ENCODE measurements around the gene AZU1.
"Not testable (repeated sequence)": the region's sequence is repeated elsewhere in the genome, so short reads cannot be mapped to it uniquely, and the experiment has no call there.

Gene AZU1

DNA sequence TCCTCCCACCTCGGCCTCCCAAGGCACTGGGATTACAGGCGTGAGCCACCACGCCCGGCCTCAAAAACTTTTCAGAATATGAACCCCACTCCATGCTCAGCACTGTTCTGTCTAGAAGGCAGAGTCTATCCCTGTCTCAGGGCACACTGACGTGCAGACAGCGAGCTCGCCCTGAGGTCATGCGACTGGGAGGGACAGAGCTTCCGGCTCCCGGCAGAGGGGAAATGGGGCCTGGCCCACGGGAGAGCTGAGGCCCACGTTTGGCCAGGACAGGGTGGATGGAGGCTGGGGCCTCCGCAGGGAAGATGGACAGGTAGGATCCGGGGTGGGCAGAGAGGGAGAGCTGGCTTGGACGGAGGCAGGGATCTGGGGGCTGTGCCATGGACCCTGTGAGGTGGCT lies 2.8 kb upstream of the AZU1 start:
- in situ Hi-C loops (cut with HindIII; ENCODE audit: low sequenced_read_pairs): no loop called here

DNA sequence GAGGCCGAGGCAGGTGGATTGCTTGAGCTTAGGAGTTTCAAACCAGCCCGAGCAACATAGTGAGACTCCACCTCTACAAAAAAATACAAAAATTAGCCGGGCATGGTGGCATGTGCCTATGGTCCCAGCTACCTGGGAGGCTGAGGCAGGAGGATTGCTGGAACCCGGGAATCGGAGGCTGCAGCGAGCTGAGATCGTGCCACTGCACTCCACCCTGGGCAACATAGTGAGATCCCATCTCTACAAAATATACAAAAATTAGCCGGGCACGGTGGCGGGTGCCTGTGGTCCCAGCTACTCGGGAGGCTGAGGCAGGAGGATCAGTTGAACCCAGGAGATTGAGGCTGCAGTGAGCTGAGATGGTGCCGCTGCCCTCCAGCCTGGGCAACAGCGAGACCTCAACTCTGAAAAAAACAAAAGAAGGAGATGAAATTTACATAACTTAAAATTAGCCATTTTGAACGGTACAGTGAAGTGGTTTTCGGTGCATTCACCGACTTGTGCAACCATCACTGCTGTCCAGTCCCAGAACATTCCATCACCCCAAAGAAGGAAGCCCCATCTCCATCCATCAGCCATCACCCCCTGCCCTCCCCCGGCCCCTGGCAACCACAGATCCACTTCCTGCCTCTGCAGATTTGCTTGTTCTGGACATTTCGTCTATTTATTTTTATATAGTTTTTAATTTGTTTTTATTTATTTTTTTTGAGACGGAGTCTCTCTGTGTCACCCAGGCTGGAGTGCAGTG lies 1.6 kb upstream of the AZU1 start:
- in situ Hi-C loops (cut with HindIII; ENCODE audit: low sequenced_read_pairs): no loop called here

DNA sequence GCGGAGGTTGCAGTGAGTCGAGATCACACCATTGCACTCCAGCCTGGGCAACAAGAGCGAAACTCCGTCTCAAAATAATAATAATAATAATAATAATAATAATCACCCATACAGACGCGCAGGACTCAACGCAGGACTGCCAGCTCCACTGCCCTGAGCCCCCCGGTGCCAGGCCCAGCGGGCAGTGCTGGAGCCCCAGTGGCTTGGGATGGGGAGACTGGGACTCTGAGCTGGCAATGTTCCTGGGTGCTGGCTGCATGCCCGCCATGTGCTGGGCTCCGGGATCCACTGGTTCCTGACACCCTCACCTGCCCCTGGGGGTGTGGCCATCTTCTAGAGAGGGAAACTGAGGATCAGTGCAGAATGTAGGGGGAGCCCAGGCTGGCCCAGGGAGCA lies 325 bp upstream of the AZU1 start:
- in situ Hi-C loops (cut with HindIII; ENCODE audit: low sequenced_read_pairs): no loop called here

DNA sequence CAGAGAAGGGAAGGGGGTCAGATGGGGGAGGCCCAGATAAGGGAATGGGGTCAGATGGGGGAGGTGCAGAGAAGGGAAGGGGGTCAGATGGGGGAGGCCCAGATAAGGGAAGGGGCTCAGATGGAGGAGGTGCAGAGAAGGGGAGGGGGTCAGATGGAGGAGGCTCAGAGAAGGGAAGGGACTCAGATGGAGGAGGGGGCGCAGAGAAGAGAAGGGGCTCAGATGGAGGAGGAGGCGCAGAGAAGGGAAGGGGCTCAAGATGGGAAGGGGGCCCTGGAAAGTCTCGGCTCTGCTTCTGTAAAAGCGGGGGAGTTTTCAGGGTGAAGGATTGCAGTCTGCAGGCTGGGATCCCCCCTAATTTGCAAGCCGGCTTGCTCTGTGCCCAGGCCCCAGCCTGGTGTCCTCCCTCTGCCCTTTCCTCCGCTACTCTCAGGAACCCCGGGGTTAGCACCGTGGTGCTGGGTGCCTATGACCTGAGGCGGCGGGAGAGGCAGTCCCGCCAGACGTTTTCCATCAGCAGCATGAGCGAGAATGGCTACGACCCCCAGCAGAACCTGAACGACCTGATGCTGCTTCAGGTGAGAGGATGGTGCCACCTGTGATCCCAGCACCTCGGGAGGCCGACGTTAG lies 1.6 kb downstream of the AZU1 start:
- in situ Hi-C loops (cut with HindIII; ENCODE audit: low sequenced_read_pairs): no loop called here

DNA sequence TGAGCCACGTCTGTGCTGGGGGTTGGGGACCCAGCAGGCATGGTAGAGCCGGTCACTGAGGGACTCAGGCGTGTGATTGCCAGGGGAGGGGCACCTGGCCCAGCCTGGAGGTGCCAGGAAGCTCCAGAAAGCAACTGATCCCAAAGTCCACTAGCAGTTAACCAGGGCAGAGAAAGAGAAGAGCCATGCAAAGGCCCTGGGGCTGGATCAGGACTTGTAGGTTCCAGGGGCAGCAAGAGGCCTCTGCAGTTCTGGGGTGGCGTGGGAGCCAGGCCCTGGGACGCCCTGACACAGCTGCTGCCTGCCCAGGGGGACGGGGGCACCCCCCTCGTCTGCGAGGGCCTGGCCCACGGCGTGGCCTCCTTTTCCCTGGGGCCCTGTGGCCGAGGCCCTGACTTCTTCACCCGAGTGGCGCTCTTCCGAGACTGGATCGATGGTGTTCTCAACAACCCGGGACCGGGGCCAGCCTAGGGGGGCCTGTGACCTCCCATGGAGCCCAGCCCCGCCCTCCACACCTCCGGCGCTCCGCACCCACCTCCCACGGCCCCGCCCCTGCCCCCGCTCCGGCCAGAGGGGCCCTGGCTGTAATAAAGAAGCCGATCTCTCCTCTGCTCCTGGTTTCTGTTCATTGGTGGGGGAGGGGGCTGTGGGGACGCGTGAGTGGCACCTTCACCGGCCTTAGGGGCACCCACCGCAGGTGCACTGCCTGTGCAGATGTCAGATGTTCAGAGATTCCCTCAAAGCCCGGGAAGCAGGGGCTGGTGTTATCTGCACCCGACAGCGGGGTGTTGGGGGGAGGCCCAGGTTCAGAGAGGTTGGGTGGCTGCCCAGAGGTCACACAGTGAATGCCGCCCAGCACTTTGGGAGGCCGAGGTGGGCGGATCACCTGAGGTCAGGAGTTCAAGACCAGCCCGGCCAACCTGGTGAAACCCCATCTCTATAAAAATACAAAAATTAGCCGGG lies 4.1 kb downstream of the AZU1 start:
- in situ Hi-C loops (cut with HindIII; ENCODE audit: low sequenced_read_pairs): no loop called here

DNA sequence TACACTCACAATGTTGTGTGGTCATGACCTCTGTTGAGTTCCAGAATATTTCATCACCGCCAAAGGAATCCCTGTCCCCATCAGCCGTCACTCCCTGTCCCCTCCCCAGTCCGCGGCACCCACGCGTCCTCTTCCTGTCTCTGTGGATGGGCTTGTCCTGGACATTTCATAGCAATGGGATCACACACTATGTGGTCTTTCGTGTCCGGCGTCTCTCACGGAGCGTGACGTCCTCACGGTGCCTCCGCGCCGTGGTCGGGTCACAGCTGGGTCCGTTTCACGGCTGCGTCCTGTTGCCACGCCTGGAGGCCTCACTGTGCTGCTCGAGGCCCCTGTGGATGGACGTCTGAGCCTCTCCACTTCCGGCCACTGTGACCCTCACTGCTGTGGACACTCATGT lies 6.6 kb downstream of the AZU1 start:
- in situ Hi-C loops (cut with HindIII; ENCODE audit: low sequenced_read_pairs): no loop called here

DNA sequence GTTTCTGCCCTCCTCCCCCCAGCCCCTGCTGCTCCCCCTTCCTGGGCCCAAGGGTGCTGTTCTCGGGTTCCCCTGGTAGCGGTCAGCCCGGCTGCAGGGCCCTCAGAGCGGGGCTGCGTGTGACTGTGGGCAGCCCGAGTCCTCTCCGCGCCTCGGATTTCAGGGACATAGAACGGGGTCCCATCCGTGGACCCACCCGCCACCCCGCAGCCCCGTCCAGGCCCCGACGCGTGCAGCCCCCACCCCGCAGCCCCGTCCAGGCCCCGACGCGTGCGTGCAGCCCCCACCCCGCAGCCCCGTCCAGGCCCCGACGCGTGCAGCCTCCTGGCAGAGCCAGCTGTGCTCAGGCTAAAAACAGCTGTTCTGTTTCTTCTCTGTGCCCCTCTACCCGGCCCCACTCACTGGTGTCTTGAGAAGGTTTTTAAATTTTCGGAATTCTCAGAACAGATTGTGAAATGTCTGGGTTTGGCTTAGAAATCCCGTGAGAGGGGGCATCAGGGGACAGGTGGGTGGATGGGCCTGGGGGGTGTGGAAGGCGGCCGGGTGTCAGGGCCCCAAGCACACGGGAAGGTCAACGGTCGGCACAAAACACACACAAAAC lies 7.7 kb downstream of the AZU1 start:
- in situ Hi-C loops (cut with HindIII; ENCODE audit: low sequenced_read_pairs): no loop called here

DNA sequence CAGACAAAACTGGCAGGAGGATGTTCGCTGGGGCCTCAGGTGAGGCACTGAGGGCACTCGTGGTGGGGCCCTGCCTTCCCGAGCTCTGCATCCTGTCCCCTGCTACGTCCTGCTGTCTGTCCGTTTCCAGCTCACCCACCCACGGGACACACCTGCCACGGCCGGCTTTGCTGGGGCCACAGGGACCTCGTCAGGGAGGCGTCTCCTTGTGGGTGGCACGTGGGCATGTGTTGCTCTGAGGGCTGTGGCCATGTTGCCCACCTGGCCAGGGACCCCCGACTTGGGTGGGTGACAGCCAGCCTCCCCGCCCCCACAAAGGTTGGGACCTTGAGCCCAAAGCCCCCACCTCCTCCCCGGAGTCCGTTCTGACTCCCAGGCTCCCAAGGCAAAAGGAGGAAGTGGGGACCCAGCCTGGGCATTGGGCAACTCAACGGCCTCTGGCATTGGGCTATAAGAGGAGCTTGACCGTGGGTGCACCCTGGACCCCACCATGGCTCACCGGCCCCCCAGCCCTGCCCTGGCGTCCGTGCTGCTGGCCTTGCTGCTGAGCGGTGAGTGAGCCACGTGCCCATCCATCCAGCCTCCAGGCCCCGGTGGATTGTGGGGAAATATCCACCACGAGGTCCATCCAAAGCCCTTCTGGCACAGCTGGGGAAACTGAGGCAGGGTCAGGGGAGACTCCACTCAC lies 13.0 kb downstream of the AZU1 start, which contains the start of gene PRTN3:
Gene PRTN3, plus strand, starts transcription at position 481 of the 688 bp plus-strand sequence. Its CDS starts 10 bp downstream, at position 491.
- in situ Hi-C loops (cut with HindIII; ENCODE audit: low sequenced_read_pairs): no loop called here

DNA sequence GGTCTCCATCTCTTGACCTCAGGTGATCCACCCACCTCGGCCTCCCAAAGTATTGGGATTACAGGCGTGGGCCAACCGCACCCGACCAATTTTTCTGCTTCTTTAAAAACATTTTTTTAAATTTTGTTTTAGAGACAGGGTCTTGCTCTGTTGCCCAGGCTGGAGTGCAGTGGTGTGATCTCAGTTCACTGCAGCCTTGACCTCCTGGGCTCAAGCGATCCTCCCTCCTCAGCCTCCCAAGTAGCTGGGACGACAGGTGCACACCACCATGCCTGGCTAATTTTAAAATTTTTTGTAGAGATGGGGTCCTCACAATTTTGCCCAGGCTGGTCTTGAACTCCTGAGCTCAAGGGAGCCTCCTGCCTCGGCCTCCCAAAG lies 15.2 kb downstream of the AZU1 start:
- in situ Hi-C loops (cut with HindIII; ENCODE audit: low sequenced_read_pairs): not testable (repeated sequence)

DNA sequence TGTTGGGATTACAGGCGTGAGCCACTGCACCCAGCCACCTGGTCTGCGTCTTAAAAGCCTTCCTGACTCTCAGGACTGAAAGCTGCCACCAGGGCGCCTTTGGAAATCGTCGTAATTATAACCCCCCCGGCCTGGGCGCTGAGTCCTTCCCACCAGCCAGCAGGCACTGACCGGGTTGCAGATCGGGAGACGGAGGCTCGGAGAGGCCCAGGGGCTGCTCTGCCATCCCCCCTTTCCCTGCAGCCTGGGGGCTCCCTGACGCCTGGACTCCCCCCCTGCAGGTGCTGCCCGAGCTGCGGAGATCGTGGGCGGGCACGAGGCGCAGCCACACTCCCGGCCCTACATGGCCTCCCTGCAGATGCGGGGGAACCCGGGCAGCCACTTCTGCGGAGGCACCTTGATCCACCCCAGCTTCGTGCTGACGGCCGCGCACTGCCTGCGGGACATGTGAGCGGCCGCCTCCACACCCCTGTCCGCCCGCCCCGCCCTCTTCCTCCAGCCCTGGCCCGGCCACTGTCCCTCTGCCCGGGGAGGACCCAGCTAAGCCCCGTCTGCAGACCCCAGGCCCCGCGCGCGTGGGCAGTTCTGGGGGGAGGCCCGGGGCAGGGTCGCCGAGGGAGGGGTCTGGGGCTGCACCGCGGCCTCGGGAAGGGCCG lies 15.7 kb downstream of the AZU1 start:
- in situ Hi-C loops (cut with HindIII; ENCODE audit: low sequenced_read_pairs): no loop called here

DNA sequence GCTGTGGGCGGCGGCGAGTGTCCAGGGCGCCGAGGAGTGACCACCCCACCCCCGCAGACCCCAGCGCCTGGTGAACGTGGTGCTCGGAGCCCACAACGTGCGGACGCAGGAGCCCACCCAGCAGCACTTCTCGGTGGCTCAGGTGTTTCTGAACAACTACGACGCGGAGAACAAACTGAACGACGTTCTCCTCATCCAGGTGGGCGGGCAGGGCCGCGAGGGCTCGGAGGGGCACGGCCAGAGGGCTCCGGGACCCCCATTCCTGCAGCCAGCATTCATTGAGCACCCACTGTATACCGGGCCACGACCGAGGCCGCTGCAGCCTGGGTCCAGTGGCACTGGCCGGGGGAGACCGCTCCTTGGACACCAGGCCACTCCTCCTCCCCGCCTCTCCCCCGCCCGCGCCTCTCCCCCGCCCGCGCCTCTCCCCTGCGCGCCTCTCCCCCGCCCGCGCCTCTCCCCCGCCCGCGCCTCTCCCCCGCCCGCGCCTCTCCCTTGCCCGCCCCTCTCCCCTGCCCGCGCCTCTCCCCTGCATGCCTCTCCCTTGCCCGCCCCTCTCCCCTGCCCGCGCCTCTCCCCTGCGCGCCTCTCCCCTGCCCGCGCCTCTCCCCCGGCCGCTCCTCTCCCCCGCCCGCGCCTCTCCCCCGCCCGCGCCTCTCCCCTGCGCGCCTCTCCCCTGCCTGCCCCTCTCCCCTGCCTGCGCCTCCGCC lies 16.4 kb downstream of the AZU1 start:
- in situ Hi-C loops (cut with HindIII; ENCODE audit: low sequenced_read_pairs): no loop called here

DNA sequence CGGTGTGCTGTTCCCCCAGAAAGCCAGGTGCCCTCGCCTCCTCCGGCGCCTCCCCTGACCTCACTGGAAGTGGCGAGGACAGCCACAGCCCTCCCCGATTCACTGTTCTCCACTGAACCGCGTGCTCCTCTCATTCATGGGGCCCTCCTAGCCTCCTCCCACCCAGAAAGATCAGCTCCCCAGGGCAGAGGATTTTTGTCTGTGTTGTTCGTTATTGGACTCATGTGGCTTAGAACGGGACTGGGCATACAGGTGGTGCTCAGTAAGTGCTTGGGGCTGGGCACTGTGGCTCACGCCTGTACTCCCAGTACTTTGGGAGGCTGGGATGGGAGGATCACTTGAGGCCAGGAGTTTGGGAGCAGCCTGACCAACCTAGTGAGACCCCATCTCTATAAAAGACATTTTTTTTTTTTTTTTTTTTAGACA lies 16.9 kb downstream of the AZU1 start:
- in situ Hi-C loops (cut with HindIII; ENCODE audit: low sequenced_read_pairs): no loop called here

DNA sequence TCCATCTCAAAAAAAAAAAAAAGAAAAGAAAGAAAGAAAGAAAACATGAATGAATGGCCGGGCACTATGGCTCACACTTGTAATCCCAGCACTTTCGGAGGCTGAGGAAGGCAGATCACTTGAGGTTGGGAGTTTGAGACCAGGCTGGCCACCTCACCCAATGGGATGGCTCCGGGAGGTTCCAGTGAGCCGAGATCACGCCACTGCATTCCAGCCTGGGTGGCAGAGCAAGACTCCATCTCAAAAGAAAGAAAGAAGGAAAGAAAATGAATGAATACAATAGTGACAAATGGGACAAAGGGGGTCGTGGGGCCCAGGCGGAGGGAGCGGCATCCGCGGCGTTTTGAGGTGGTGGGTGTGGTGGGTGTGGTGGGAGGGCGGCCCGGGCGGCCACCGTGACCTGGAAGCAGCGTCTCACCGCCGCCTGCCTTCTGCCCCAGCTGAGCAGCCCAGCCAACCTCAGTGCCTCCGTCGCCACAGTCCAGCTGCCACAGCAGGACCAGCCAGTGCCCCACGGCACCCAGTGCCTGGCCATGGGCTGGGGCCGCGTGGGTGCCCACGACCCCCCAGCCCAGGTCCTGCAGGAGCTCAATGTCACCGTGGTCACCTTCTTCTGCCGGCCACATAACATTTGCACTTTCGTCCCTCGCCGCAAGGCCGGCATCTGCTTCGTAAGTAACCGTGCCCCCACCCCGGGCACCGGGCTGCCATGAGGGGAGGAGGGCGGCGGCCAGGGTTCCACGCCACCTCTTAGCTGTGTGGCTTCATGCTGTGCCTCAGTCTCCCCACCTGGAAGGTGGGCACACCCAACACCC lies 18.3 kb downstream of the AZU1 start:
- in situ Hi-C loops (cut with HindIII; ENCODE audit: low sequenced_read_pairs): no loop called here

DNA sequence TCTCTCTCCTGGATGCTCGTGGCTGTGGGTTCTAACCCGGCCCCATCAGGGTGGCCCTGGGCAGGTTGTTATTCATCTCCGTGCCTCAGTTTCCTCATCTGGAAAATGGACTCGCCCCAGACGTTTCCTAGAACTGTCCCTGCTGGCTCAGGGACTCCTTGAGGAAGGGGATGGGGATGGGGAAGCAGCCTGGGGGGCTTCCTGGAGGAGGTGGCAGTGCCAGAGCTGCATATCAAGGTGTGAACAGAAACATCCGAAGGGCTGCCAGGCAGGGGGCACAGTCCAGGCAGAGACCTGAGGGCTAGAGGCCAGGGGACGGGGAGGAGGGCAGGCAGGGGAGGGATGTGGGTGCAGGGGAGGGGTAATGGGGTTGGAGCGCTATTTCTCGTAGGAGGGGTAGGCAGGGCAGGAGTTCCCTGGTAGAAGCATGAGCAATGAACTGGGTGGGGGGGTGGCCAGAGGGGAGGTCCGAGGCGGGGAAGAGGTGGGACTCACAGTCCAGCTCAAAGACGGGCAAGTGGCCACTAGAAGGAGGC lies 20.8 kb downstream of the AZU1 start:
- in situ Hi-C loops (cut with HindIII; ENCODE audit: low sequenced_read_pairs): no loop called here

DNA sequence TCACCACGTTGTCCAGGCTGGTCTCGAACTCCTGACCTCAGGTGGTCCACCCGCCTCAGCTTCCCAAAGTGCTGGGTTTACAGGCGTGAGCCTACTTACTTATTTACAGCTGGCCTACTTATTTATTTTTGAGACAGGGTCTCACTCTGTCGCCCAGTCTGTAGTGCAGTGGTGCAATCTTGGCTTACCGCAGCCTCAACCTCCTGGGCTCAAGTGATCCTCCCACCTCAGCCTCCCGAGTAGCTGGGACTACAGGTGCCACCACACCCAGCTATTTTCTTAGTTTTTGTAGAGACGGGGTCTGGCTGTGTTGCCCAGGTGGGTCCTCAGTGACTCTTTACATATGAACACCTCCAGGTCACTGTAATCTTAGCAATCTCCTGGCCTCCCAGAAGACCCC lies 21.6 kb downstream of the AZU1 start:
- in situ Hi-C loops (cut with HindIII; ENCODE audit: low sequenced_read_pairs): not testable (repeated sequence)

DNA sequence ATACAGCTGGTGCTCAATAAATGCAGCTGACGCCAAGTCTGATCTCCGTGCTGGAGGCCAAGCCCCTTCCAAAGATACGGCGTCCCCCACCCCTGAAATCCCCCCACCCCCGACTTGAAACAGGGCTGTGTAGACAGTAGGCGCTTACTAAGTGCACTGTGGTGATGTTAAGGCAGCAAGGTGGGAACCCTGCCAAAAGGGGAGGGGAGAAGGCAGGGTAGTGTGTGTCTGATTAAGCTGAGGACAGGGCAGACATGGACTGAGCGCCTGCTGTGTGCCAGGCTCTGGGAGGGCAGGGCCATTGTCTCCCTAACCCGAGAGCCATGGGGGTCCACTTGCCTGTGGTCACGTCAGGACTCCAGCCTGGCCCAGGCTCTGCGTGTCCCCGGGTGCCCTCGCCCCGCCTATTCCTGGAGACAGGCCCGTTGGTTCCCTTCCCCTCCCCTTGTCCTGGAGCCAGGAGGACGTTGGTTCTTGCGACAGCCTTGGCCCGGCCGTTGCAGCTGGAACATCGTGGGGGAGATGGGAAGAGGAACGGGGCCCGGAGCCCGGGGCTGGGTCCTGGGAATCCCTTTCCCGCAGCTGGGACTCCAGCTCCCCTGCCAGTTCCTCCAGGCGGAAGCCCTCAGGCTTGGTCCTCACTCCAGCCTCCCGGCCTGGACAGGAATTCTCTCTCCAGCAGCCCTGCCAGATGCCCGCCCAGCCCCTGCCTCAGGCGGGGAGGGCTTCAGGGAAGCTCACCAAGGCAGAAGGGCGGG lies 22.8 kb downstream of the AZU1 start:
- in situ Hi-C loops (cut with HindIII; ENCODE audit: low sequenced_read_pairs): no loop called here

DNA sequence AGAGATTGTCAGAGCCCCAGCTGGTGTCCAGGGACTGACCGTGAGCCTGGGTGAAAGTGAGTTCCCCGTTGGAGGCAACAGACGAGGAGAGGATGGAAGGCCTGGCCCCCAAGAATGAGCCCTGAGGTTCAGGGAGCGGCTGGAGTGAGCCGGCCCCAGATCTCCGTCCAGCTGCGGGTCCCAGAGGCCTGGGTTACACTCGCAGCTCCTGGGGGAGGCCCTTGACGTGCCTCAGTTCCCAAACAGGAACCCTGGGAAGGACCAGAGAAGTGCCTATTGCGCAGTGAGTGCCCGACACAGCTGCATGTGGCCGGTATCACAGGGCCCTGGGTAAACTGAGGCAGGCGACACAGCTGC lies 23.3 kb downstream of the AZU1 start:
- in situ Hi-C loops (cut with HindIII; ENCODE audit: low sequenced_read_pairs): no loop called here
